CD4-positive, alpha-beta memory T cell (primary cell): ENCODE data around the gene KLKB1. TPM values are rescaled to one million over a fixed set of nuclear protein-coding genes. Genes with fewer than 3 reads are reported as not detected.
"Not testable (repeated sequence)": the region's sequence is repeated elsewhere in the genome, so short reads cannot be mapped to it uniquely, and the experiment has no call there.

ENCODE experiments used
- CTCF ChIA-PET: fragments of 350-600 bp; sonication (Branson Sonifier 250); formaldehyde crosslinking; loops from one replicate; lab custom pipeline; 2021; ENCODE audit warnings: inconsistent platforms; ENCODE audit not compliant: partially characterized antibody; lab: Charles Lee
- POLR2A ChIA-PET: fragments of 350-600 bp; sonication (Branson Sonifier 250); formaldehyde crosslinking; loops from one replicate; lab custom pipeline; 2021; ENCODE audit not compliant: partially characterized antibody; lab: Charles Lee
- DNase-seq, 5 donors: peaks; one replicate each; pipeline versions ENCODE4 v3.0.0 to v3.0.0-alpha.2; 2020 to 2022; ENCODE audit warnings: mixed read lengths in 1 of 5
- H3K27ac ChIP-seq: one replicate; pipeline ENCODE4 v1.7.0; 2013; ENCODE audit warnings: low read depth, low read length
- H3K27me3 ChIP-seq: 2 replicates; pipeline ENCODE4 v1.7.0; 2013; ENCODE audit warnings: mild to moderate bottlenecking, low read length, moderate library complexity; ENCODE audit not compliant: insufficient read depth
- H3K36me3 ChIP-seq: 2 replicates; pipeline ENCODE4 v1.7.0; 2013; ENCODE audit warnings: mild to moderate bottlenecking, low read length, moderate library complexity; ENCODE audit not compliant: insufficient read depth
- H3K4me1 ChIP-seq: 2 replicates; pipeline ENCODE4 v1.7.0; 2013; ENCODE audit warnings: mild to moderate bottlenecking, low read length, moderate library complexity; ENCODE audit not compliant: insufficient read depth
- H3K4me3 ChIP-seq, 2 donors: one replicate each; pipeline ENCODE4 v1.7.0; 2013; ENCODE audit warnings: low read length in 2 of 2, mild to moderate bottlenecking in 1 of 2
- H3K9me3 ChIP-seq, 2 donors: one replicate each; pipeline ENCODE4 v1.7.0; 2013; ENCODE audit warnings: low read length in 2 of 2, control low read depth in 1 of 2; ENCODE audit not compliant: control insufficient read depth in 1 of 2
- H3K27ac Mint-ChIP-seq, 7 donors: one replicate each; pipeline ENCODE4 v1.8.0; 2020 to 2021; ENCODE audit warnings: mixed read lengths in 7 of 7, mild to moderate bottlenecking in 6 of 7, inconsistent platforms in 3 of 7, moderate library complexity in 3 of 7
- H3K27me3 Mint-ChIP-seq, 2 donors: one replicate each; pipeline ENCODE4 v1.8.0; 2020 to 2021; ENCODE audit warnings: mixed read lengths in 2 of 2
- H3K36me3 Mint-ChIP-seq, 2 donors: one replicate each; pipeline ENCODE4 v1.8.0; 2020 to 2021; ENCODE audit warnings: mixed read lengths in 2 of 2, inconsistent platforms in 1 of 2, mild to moderate bottlenecking in 1 of 2
- H3K4me1 Mint-ChIP-seq, 4 donors: one replicate each; pipeline ENCODE4 v1.8.0; 2020 to 2021; ENCODE audit warnings: mixed read lengths in 4 of 4, mild to moderate bottlenecking in 1 of 4
- H3K4me3 Mint-ChIP-seq, 8 donors: one replicate each; pipeline ENCODE4 v1.8.0; 2020 to 2021; ENCODE audit warnings: mixed read lengths in 8 of 8, mild to moderate bottlenecking in 7 of 8, moderate library complexity in 6 of 8, inconsistent platforms in 3 of 8
- H3K9me3 Mint-ChIP-seq, 8 donors: one replicate each; pipeline ENCODE4 v1.8.0; 2020 to 2021; ENCODE audit warnings: mixed read lengths in 8 of 8, mild to moderate bottlenecking in 5 of 8, inconsistent platforms in 3 of 8, moderate library complexity in 1 of 8
- intact Hi-C: fragments of 100-400 bp; cut with micrococcal nuclease; formaldehyde crosslinking; loops from one replicate; pipeline ENCODE4 v1.15.1; 2023
- polyA plus RNA-seq, 2 donors: library from polyadenylated mRNA; unstranded; fragments of 300-500 nt; fragmentation: Illumina TruSeq; gene quantifications; one replicate each; pipeline ENCODE4 v1.2.3, GENCODE V29; 2021
- total RNA-seq, 2 experiments: library from RNA; stranded (reverse); gene quantifications; one replicate each; pipeline ENCODE4 v1.2.3, GENCODE V29; 2021

KLKB1 gene
- total and polyA plus RNA-seq, 4 experiments from 2014 or later = 1.2 to 1.4 TPM; not detected in 2

DNA sequence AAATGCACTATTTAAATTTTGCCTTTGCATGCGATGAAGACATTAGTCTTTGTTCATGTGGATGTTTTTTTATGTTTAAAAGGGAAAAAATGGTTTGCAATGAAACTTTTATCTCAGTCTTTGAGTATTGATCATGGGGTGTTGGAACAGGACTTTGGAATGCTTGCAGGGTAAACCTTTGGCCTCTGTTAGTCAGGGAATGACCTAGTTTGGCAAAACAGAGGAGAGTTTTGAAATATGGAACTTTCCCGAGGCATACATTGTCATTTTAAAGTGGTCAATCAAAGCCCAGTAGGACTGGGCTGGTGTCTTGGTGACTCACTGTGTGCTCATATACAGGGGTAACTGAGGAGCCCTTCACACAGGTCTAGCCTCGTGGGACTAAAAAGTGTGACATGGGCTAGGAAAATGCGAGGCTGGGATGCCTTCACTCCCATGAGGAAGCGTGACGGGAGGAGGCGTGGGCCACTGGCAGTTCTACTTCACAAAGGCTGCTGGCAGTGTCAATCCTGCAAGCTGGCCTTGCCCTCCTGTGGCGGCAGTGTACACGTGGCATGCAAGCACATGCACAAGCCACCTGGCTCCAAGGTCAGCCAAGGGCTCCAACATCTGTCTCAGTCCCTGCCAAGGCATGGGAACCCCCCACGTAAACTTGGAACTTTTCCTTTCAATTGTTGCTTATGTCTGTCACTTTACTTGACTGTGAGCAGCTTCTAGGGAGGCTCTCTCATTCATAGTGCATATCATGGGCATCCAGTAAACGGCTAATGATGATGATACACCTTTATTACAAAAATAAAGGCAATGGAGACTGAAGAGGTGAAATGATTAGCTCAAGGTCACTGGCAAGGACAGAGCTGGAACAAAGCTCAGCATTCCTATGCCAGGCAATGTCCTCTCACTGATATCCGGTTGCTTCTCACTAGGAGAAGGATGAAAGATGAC is 33.5 kb downstream of the KLKB1 start:
- ChIA-PET CTCF (no interaction called here), POLR2A (no interaction called here)
- Histone ChIP-seq H3K9me3 (no peaks in the 10 kb centered on the region), H3K27ac (no peak overlapping the region), H3K36me3 (no peaks in the 10 kb centered on the region), H3K4me1 (no peaks in the 10 kb centered on the region), H3K4me3 (no peak overlapping the region), H3K27me3 (no peaks in the 10 kb centered on the region)
- Mint-ChIP-seq H3K27ac (no peak overlapping the region), H3K27me3 (peaks cover 4 to 13% of the 10 kb centered on the region in 2 donors), H3K36me3 (peaks cover 0 to 8% of the 10 kb centered on the region in 2 donors), H3K4me1 (no peaks in the 10 kb centered on the region), H3K4me3 (no peak overlapping the region), H3K9me3 (no peaks in the 10 kb centered on the region)
- no peak for DNase-seq
- intact Hi-C loops = no loop called here

DNA sequence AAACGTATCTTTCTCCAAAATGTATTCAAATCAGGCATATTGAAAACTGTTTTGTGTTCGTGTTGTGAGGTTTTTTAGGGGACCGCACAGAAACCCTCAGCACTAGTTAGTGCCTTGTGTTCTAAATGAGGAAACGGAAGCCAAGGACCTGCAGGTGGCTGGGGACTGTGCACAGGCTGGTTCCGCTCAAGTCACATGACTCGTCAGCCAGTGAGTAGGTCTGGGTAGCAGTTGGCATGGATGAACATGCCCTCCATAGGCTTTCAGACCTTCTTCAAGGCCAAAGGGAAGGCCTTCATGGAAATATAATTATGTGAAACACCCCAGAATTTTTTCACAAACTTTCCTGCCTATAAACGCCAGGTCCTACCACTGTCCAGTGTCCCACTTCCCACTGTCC is 37.4 kb downstream of the KLKB1 start:
- Mint-ChIP-seq H3K27me3 (peaks cover 11 to 21% of the 10 kb centered on the region in 2 donors), H3K4me1 (no peaks in the 10 kb centered on the region), H3K4me3 (no peak overlapping the region), H3K36me3 (no peaks in the 10 kb centered on the region), H3K9me3 (peaks cover 0 to 2% (median 0%) of the 10 kb centered on the region in 8 donors), H3K27ac (no peak overlapping the region)
- intact Hi-C loops = no loop called here
- POLR2A ChIA-PET = no interaction called here
- no peaks in the 10 kb centered on the region for H3K27me3 ChIP-seq
- no peaks in the 10 kb centered on the region for H3K4me1 ChIP-seq
- CTCF ChIA-PET = no interaction called here
- H3K4me3 ChIP-seq = no peak overlapping the region
- no peaks in the 10 kb centered on the region for H3K9me3 ChIP-seq
- H3K27ac ChIP-seq = no peak overlapping the region
- H3K36me3 ChIP-seq = no peaks in the 10 kb centered on the region
- no peak for DNase-seq

DNA sequence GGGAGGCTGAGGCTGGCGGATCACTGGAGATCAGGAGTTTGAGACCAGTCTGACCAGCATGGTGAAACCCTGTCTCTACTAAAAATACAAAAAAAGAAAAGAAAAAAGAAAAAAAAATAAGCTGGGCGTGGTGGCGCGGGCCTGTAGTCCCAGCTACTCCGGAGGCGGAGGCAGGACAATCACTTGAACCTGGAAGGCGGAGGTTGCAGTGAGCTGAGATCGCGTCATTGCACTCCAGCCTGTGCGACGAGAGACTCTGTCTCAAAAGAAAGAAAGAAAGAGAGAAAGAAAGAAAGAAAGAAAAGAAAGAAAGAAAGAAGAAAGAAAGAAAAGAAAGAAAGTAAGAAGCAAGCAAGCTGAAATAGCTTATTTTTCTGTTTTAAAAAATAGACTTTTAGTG is 37.9 kb downstream of the KLKB1 start:
- H3K27ac Mint-ChIP-seq, intact Hi-C loops, H3K36me3 ChIP-seq, H3K4me3 Mint-ChIP-seq, H3K4me3 ChIP-seq, POLR2A ChIA-PET, H3K9me3 Mint-ChIP-seq, H3K36me3 Mint-ChIP-seq, H3K9me3 ChIP-seq, H3K4me1 ChIP-seq, H3K27ac ChIP-seq, DNase-seq, H3K4me1 Mint-ChIP-seq, CTCF ChIA-PET, H3K27me3 ChIP-seq: not testable (repeated sequence)
- peaks cover 11 to 21% of the 10 kb centered on the region in 2 donors for H3K27me3 Mint-ChIP-seq

DNA sequence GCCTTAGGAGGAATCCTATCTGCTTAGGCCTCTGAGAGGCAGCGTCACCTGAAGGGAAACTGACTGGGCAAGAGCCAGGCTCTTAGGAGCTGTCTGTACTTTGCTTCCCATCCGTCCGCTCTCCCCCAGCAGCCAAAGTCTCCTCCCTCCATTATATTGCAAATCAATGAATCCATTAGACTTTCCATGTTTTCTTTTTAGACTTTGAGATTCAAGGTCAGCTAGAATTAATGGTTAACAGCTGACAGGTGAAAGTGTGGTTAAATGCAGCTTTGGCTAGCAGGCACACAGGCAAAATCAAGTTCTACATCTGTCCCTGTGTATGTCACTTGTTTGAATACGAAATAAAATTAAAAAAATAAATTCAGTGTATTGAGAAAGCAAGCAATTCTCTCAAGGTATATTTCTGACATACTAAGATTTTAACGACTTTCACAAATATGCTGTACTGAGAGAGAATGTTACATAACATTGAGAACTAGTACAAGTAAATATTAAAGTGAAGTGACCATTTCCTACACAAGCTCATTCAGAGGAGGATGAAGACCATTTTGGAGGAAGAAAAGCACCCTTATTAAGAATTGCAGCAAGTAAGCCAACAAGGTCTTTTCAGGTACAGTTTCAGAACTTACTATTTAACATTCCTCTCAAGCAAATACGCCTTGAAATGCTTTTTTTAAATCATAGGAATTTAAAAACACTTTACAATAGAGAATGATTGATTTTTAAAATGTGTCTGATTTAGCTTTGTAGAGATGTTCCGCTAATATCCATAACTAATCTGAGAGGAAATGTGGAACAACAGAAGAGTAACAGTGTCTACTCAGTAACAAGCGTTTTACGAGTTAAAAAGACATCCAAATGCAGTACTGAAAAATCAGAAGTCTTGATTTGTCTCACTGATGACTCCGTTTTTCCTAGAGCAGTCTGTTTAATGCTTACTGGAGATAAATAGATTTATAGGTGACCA is 38.7 kb downstream of the KLKB1 start, which contains the start of gene F11:
TSS of gene F11 (plus strand) at position 507 of the 970 bp plus-strand sequence. CDS start 948 bp downstream, outside the sequence.
- Histone ChIP-seq H3K27ac (no peak within 1 kb of the TSS), H3K9me3 (no peaks in the 10 kb centered on the region), H3K4me1 (no peaks in the 10 kb centered on the region), H3K27me3 (no peaks in the 10 kb centered on the region), H3K36me3 (no peaks in the 10 kb centered on the region), H3K4me3 (no peak within 1 kb of the TSS)
- Mint-ChIP-seq H3K4me1 (no peaks in the 10 kb centered on the region), H3K27ac (peak within 1 kb of the TSS in 1 of 7 donors; percentile 5), H3K36me3 (no peaks in the 10 kb centered on the region), H3K9me3 (peaks cover 0 to 2% (median 0%) of the 10 kb centered on the region in 8 donors), H3K4me3 (no peak within 1 kb of the TSS), H3K27me3 (peaks cover 12 to 18% of the 10 kb centered on the region in 2 donors)
- POLR2A ChIA-PET = no interaction called here
- DNase-seq = no peak
- CTCF ChIA-PET = no interaction called here
- intact Hi-C loops = no loop called here

DNA sequence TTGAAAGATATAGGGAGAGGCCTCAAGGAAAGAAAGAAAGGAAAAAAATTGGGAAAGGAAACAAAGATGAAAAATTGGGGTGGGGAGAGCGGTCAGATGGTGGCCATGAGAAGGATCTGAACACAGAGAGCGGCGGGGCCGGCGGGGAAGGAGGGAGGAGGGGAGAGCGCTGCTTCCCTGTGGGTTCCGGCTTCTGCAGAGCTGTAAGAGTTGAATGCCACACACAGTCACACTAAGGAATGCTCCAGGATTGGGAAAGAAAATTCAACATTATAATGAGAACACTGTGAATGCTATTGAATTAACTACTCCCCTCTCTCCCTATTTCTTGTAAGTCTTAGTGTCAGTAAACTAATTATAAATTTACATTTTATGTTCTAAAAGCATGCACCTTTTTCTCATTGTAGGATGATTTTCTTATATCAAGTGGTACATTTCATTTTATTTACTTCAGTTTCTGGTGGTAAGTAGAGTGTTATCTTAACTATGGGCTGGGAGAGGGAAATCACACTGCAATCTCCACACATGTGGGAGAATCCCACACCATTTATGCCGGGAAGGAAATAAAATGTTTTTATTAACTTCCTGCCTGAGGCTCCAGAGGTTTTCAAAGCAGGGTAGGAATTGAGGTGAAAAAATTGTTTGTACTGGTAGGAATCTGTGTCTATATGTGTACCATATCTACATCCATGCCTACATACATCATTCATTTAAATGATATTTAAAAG is 39.6 kb downstream of the KLKB1 start:
- H3K9me3 Mint-ChIP-seq = peaks cover 0 to 2% (median 0%) of the 10 kb centered on the region in 8 donors
- DNase-seq = no peak
- no peaks in the 10 kb centered on the region for H3K4me1 Mint-ChIP-seq
- intact Hi-C loops = no loop called here
- H3K27ac ChIP-seq = no peak overlapping the region
- H3K9me3 ChIP-seq = no peaks in the 10 kb centered on the region
- H3K27me3 Mint-ChIP-seq = peaks cover 14 to 21% of the 10 kb centered on the region in 2 donors
- no peaks in the 10 kb centered on the region for H3K27me3 ChIP-seq
- H3K36me3 ChIP-seq = no peaks in the 10 kb centered on the region
- H3K36me3 Mint-ChIP-seq = no peaks in the 10 kb centered on the region
- H3K4me3 Mint-ChIP-seq = no peak overlapping the region
- peak overlapping the region in 1 of 7 donors; percentile 5 for H3K27ac Mint-ChIP-seq
- POLR2A ChIA-PET = no interaction called here
- H3K4me1 ChIP-seq = no peaks in the 10 kb centered on the region
- H3K4me3 ChIP-seq = no peak overlapping the region
- CTCF ChIA-PET = no interaction called here

DNA sequence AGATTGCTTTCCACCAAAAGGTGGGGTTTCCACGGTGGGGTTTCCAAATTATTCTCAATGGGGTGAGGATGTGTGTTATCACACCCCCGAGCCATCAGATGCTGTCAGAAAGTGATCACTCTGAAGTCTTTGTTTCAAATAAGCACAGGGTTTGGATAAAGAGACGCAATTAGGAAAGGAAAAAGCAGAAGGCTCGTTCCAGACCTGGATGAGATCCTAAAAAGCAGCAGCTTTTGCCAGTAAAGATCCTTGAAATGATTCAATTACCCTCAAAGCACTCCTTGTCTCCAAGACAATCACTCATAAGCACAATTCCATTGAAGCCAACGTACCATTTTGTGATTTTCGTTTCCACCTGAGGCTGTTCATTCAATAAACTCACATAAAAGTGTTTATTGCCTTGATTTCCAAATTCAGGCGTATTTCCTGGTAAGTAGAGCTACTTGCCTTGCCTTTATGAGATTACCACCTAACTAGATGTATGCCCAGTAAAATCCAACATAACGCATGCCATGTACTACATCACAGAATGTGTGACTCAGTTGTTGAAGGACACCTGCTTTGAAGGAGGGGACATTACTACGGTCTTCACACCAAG is 43.9 kb downstream of the KLKB1 start:
- no peak overlapping the region for H3K27ac Mint-ChIP-seq
- no peaks in the 10 kb centered on the region for H3K36me3 Mint-ChIP-seq
- Histone ChIP-seq H3K9me3 (no peaks in the 10 kb centered on the region), H3K27ac (no peak overlapping the region), H3K4me1 (no peaks in the 10 kb centered on the region), H3K27me3 (no peaks in the 10 kb centered on the region), H3K36me3 (no peaks in the 10 kb centered on the region), H3K4me3 (no peak overlapping the region)
- POLR2A ChIA-PET = no interaction called here
- intact Hi-C loops = no loop called here
- H3K4me1 Mint-ChIP-seq = no peaks in the 10 kb centered on the region
- peaks cover 0 to 2% (median 0%) of the 10 kb centered on the region in 8 donors for H3K9me3 Mint-ChIP-seq
- no peak for DNase-seq
- H3K27me3 Mint-ChIP-seq = peaks cover 10 to 13% of the 10 kb centered on the region in 2 donors
- no peak overlapping the region for H3K4me3 Mint-ChIP-seq
- CTCF ChIA-PET = no interaction called here
